IPS DF 6.9 (cell line): Measurements from ENCODE around the gene APCDD1L.

ENCODE experiments used
- DNase-seq: peaks from one replicate; pipeline ENCODE4 v3.0.0-alpha.2; 2013; ENCODE audit warnings: low read depth, low spot score
- H3K27ac ChIP-seq: one replicate; pipeline ENCODE4 v1.5.1; 2013; ENCODE audit warnings: low read length, control low read depth
- H3K27me3 ChIP-seq: 2 replicates; pipeline ENCODE4 v1.6.1; 2013; ENCODE audit warnings: mild to moderate bottlenecking, low read length; ENCODE audit not compliant: control insufficient read depth, insufficient read depth
- H3K36me3 ChIP-seq: 2 replicates; pipeline ENCODE4 v1.6.1; 2013; ENCODE audit warnings: low read length; ENCODE audit not compliant: control insufficient read depth, insufficient read depth
- H3K4me1 ChIP-seq: 2 replicates; pipeline ENCODE4 v1.6.1; 2013; ENCODE audit warnings: low read length; ENCODE audit not compliant: control insufficient read depth, insufficient read depth
- H3K4me3 ChIP-seq: 2 replicates; pipeline ENCODE4 v1.5.1; 2013; ENCODE audit warnings: mild to moderate bottlenecking, low read length
- H3K9me3 ChIP-seq: 2 replicates; pipeline ENCODE4 v1.6.1; 2013; ENCODE audit warnings: low read length, inconsistent platforms; ENCODE audit not compliant: control insufficient read depth, insufficient read depth
- WGBS: extraction: QIAGEN DNeasy Blood & Tissue Kit; methylation state at CpG from one replicate; pipeline ENCODE4 v1.1.7; 2013; ENCODE audit warnings: mixed read lengths, missing lambda C conversion rate; ENCODE audit not compliant: insufficient read length, insufficient coverage; 5-methylcytosine and 5-hydroxymethylcytosine counted together

APCDD1L gene

GRCh38 chr20:58473453-58474425, 41.5 kb downstream of the APCDD1L start:
- WGBS: no CpG with 5 or more reads among the region's 13 CpGs
- Histone ChIP-seq H3K36me3 (no peaks in the 10 kb centered on the region), H3K9me3 (no peaks in the 10 kb centered on the region), H3K27ac (no peak overlapping the region), H3K4me1 (no peaks in the 10 kb centered on the region), H3K4me3 (no peak overlapping the region), H3K27me3 (no peaks in the 10 kb centered on the region)
- DNase-seq: no peak

- H3K27ac ChIP-seq: no peak overlapping the region
- no peak for DNase-seq
- H3K9me3 ChIP-seq: no peaks in the 10 kb centered on the region
- WGBS: no CpG with 5 or more reads among the region's 20 CpGs
- H3K4me1 ChIP-seq: no peaks in the 10 kb centered on the region
- no peaks in the 10 kb centered on the region for H3K27me3 ChIP-seq
- H3K36me3 ChIP-seq: no peaks in the 10 kb centered on the region
- H3K4me3 ChIP-seq: no peak overlapping the region
Observed at GRCh38 chr20:58472273-58473018, 42.8 kb downstream of the APCDD1L start.

DNA sequence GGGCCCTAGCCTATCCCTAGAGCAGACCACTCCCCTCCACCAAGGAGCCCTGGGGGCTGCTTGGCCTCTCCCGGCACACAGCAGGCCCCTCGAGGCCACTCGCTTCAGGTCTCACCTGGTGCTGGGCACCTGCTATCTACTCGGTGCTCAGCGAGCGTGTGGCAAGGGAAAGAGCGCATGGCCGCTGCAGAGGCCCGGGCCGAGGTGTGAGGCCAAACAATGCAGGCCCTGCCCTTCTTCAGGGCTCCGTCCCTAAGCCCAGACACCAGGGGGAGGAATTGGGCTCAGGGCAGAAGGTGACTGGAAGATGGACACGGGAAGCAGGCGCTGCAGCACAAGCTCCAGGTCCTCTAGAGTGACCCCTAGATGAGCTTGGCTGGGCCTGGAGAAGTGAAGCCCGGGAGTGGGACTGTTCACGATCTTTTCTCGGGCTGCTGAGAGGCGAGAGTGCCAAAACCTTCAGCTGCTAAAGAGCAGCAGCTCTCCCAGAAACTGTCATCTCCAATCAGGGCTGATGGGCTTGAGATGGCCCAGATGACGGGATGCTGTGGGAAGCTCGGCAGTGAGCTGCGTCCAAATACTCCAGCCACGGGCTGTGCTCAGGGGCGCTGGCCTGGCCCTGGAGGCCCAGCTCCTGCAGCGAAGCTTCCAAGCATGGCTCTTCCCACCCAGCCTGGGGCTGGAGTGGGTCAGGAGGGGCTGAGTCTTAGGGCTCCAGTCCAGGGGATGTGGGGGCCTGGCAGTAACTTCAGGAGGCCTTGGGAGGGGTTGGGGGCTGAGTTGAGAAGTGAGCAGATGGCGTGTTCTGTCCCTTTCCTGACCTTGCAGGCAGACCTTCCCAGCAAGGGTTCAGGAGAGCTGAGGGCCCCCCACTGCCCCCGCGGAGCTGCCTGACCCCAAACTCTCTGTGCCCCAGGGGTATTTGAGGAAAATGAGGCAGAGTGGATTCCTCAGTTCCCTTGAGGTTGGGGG, 43.7 kb downstream of the APCDD1L start:
- H3K27ac ChIP-seq: no peak overlapping the region
- H3K9me3 ChIP-seq: no peaks in the 10 kb centered on the region
- DNase-seq: no peak
- no peaks in the 10 kb centered on the region for H3K27me3 ChIP-seq
- H3K4me1 ChIP-seq: no peaks in the 10 kb centered on the region
- no CpG with 5 or more reads among the region's 26 CpGs for WGBS
- no peaks in the 10 kb centered on the region for H3K36me3 ChIP-seq
- no peak overlapping the region for H3K4me3 ChIP-seq

GRCh38 chr20:58470336-58471192, 44.6 kb downstream of the APCDD1L start:
- Histone ChIP-seq H3K36me3 (no peaks in the 10 kb centered on the region), H3K27me3 (no peaks in the 10 kb centered on the region), H3K4me1 (no peaks in the 10 kb centered on the region), H3K4me3 (no peak overlapping the region), H3K27ac (no peak overlapping the region), H3K9me3 (no peaks in the 10 kb centered on the region)
- WGBS: no CpG with 5 or more reads among the region's 19 CpGs
- no peak for DNase-seq

DNA sequence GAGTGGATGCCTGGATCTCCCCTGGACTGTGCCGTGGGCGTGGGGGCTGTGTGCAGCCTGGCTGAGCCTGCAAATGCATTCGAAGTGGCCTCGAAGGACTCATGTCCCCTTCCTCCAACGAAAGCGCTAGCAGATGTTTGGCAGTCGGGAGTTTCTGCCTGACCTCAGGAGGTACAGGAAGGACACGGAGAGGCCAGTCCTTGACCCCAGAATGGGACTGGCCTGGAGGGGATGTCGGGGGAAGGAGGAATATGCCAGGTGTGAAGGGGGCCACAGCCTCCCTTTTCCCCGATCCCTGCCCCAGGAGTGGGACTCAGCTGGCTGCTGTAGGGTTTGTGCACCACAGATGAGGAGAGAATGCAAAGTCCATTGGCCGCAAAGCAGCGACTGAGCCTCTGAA, 45.6 kb downstream of the APCDD1L start:
- no peak for DNase-seq

GRCh38 chr20:58467572-58468527, 47.3 kb downstream of the APCDD1L start:
- no peak overlapping the region for H3K27ac ChIP-seq

More for the DNA sequence above, 45.6 kb downstream of the APCDD1L start:
- no peaks in the 10 kb centered on the region for H3K4me1 ChIP-seq
- no CpG with 5 or more reads among the region's 12 CpGs for WGBS
- no peaks in the 10 kb centered on the region for H3K27me3 ChIP-seq
- no peak overlapping the region for H3K27ac ChIP-seq
- H3K9me3 ChIP-seq: no peaks in the 10 kb centered on the region
- H3K4me3 ChIP-seq: no peak overlapping the region
- H3K36me3 ChIP-seq: no peaks in the 10 kb centered on the region

DNA sequence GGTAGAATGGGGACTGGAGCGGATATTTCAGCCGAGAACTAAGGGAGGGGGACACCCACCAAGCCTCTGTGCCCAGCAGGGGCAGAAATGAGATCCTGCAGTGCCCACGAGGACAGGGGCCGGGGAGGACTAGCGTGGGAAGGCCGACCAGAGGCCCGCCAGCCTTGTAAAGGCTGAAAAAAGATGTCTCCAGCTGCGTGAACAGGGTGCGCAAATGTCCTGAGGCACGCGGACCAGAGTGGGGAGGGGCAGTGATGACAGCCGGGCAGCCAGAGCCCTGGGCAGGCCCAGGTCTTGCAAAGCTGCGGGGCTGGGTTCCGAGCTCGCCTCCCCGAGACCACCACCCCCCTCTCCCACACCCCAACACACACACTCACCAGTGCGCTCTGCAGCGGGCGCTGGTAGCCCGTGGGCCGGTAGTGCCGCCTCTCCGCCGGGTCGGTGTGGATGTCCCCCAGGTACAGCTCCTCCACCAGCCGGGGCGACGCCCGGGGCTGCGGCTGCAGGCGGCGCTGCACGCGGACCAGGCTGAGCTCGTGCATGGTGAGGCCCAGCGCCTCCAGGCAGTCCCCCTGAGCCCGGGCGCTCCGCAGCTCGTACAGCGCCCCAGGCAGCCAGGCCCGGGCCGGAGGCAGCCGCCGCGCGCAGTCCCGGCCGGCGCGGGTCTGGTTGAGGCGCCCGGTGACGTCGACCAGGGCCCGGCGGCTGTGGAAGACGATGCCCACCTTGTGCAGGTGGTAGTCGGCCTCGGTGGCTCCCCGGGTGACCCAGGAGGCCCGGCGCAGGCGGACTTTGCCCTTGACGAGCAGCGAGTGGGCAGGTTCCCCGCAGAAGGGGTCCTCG, 48.2 kb downstream of the APCDD1L start:
- WGBS: no CpG with 5 or more reads among the region's 68 CpGs

More at GRCh38 chr20:58467572-58468527, 47.3 kb downstream of the APCDD1L start:
- Histone ChIP-seq H3K9me3 (no peaks in the 10 kb centered on the region), H3K4me3 (no peak overlapping the region), H3K36me3 (no peaks in the 10 kb centered on the region), H3K27me3 (no peaks in the 10 kb centered on the region), H3K4me1 (no peaks in the 10 kb centered on the region)
- no CpG with 5 or more reads among the region's 28 CpGs for WGBS
- DNase-seq: no peak

DNA sequence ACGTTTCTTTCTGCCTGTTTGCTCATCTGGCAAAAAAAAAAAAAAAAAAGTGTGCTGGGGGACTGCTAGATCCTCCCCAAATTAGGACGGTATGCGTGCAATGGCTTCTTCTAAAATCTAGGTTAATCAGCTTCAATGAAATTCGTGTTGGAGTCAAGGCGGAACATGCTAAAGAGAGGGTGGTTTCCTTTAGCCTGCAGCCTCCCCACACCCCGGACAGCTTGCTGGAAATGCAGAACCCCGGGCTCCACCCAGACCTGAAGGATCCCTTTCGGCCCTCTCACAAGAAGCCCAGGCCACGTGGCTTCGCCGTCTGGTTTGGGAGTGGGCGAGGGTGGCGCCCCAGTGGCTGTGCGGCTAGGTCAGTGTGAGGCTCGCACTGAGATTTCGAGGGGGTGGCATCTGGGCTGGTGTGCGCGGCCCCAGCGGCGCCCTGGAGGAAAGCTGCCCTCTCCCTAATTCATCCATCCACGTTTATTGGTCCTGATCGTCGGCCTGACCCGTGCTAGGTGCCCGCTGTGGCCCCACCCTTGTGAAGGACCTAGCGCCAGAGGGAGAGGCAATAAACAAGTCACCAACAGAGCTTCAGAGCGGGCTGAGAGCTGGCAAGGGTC, 49.0 kb downstream of the APCDD1L start:
- H3K9me3 ChIP-seq: no peaks in the 10 kb centered on the region
- no peaks in the 10 kb centered on the region; the same call in 1 of the 2 replicates for H3K36me3 ChIP-seq
- DNase-seq: no peak
- WGBS: no CpG with 5 or more reads among the region's 27 CpGs
- no peaks in the 10 kb centered on the region for H3K27me3 ChIP-seq
- H3K4me1 ChIP-seq: no peaks in the 10 kb centered on the region
- no peak overlapping the region for H3K27ac ChIP-seq
- no peak overlapping the region for H3K4me3 ChIP-seq

More for the DNA sequence above, 48.2 kb downstream of the APCDD1L start:
- no peaks in the 10 kb centered on the region for H3K27me3 ChIP-seq
- no peak for DNase-seq
- no peak overlapping the region for H3K27ac ChIP-seq
- no peaks in the 10 kb centered on the region for H3K4me1 ChIP-seq
- no peaks in the 10 kb centered on the region for H3K9me3 ChIP-seq
- no peak overlapping the region for H3K4me3 ChIP-seq
- H3K36me3 ChIP-seq: no peaks in the 10 kb centered on the region
